Karpas-422 (cell line): Measurements from ENCODE around the gene SAFB2. TPM values are rescaled to one million over a fixed set of nuclear protein-coding genes. Genes with fewer than 3 reads are reported as not detected.

ENCODE experiments used
- DNase-seq: peaks from one replicate; pipeline ENCODE4 v3.0.0-alpha.2; 2015
- H2AFZ ChIP-seq: fragments of 200-600 bp; sonication (generic); 2 replicates; pipeline ENCODE4 v1.6.1; 2014; ENCODE audit warnings: antibody characterized with exemption, low read length, mixed read lengths
- H3K27ac ChIP-seq: fragments of 200-600 bp; sonication (generic); 2 replicates; pipeline ENCODE4 v1.5.1; 2014; ENCODE audit warnings: mild to moderate bottlenecking, low read length, moderate library complexity
- H3K27me3 ChIP-seq: fragments of 200-600 bp; sonication (generic); 2 replicates; pipeline ENCODE4 v1.6.1; 2014; ENCODE audit warnings: low read length, mixed read lengths
- H3K36me3 ChIP-seq: fragments of 200-600 bp; sonication (generic); 2 replicates; pipeline ENCODE4 v1.6.1; 2014; ENCODE audit warnings: low read length, mixed read lengths; ENCODE audit not compliant: insufficient read depth
- H3K4me1 ChIP-seq: fragments of 200-600 bp; sonication (generic); 2 replicates; pipeline ENCODE4 v1.6.1; 2014; ENCODE audit warnings: mild to moderate bottlenecking, low read length, mixed read lengths
- H3K4me2 ChIP-seq: fragments of 200-600 bp; sonication (generic); 2 replicates; pipeline ENCODE4 v1.6.1; 2014; ENCODE audit warnings: low read length, low read depth, mild to moderate bottlenecking; ENCODE audit not compliant: poor library complexity, severe bottlenecking
- H3K4me3 ChIP-seq: fragments of 200-600 bp; sonication (generic); 2 replicates; pipeline ENCODE4 v1.5.1; 2014; ENCODE audit warnings: mild to moderate bottlenecking, antibody characterized with exemption, low read length, mixed read lengths
- H3K79me2 ChIP-seq: fragments of 200-600 bp; sonication (generic); 2 replicates; pipeline ENCODE4 v1.6.1; 2014; ENCODE audit warnings: mild to moderate bottlenecking, low read length, mixed read lengths
- H3K9ac ChIP-seq: fragments of 200-600 bp; sonication (generic); 2 replicates; pipeline ENCODE4 v1.6.0; 2014; ENCODE audit warnings: low read length
- H3K9me2 ChIP-seq: fragments of 200-600 bp; sonication (generic), shearing (Covaris generic); replicated peaks from 2 replicates; pipeline ENCODE4 v1.6.0; 2014; ENCODE audit warnings: mild to moderate bottlenecking, low read length, moderate library complexity; ENCODE audit not compliant: insufficient read depth
- H3K9me3 ChIP-seq: fragments of 300-700, 200-600 bp; sonication (generic); 2 replicates; pipeline ENCODE4 v1.6.1; 2014; ENCODE audit warnings: low read length, mixed read lengths
- H4K20me1 ChIP-seq: fragments of 200-600 bp; sonication (generic); 2 replicates; pipeline ENCODE4 v1.6.1; 2014; ENCODE audit warnings: mild to moderate bottlenecking, antibody characterized with exemption, low read length, low read depth; ENCODE audit not compliant: insufficient read depth
- total RNA-seq: library from RNA; depleted of rRNA; stranded (reverse); fragments of >200 nt; shearing (Covaris generic); gene quantifications from 2 replicates; pipeline ENCODE4 v1.2.3, GENCODE V29; 2014; ENCODE audit warnings: low replicate concordance

Gene SAFB2
- total RNA-seq, 1 experiment from 2014 or later = 40.3 TPM

DNA sequence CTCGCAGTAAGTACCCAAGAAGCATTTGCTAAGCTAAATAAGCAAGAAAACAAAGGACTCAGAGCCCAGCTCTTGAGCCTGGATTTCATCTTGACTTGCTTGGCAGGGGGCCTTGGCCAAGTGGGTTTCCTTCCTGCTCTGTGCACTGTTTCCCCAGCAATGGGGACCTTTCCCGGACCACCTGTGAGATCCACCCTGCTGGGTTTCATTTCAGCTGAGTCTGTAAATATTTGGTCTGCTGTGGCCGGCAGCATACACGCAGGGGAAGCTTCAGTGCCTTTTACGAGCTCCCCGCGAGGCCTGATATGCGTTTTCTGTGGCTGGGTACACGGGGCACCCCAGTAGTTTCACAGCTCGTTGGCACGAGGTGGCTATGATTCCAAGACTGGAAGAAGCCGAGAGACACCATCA, 42.4 kb downstream of the SAFB2 start:
- Histone ChIP-seq H3K36me3 (no peaks in the 10 kb centered on the region), H3K27me3 (no peaks in the 10 kb centered on the region), H4K20me1 (no peaks in the 10 kb centered on the region), H3K9me3 (no peaks in the 10 kb centered on the region), H3K4me1 (peaks cover 4% of the 10 kb centered on the region), H3K27ac (no peak overlapping the region), H3K9ac (no peak overlapping the region), H2AFZ (no peak overlapping the region), H3K4me3 (no peak overlapping the region), H3K4me2 (no peak overlapping the region), H3K9me2 (no peaks in the 10 kb centered on the region), H3K79me2 (no peaks in the 10 kb centered on the region)
- no peak for DNase-seq

DNA sequence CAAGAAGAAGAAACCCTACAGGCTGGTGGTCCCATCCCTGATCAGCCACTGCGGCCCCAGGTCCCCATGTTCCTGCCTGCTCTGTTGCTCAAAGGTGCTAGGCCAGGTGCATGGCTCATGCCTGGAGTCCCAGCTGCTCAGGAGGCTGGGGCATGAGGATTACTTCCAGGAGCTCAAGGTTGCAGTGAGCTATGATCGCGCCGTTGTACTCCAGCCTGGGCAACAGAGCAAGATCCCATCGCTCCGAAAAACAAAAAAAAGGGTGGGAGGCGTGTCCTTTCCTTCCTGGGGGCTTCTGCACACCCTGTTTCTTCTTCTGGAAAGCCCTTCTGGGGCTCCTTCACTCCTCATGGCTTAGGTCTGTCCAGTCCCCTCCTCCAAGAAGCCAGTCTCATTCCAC, 42.9 kb downstream of the SAFB2 start:
- Histone ChIP-seq H3K27ac (no peak overlapping the region), H4K20me1 (no peaks in the 10 kb centered on the region), H3K27me3 (no peaks in the 10 kb centered on the region), H3K4me1 (peaks cover 4% of the 10 kb centered on the region), H3K9me2 (no peaks in the 10 kb centered on the region), H3K4me3 (no peak overlapping the region), H3K9ac (no peak overlapping the region), H3K9me3 (no peaks in the 10 kb centered on the region), H3K4me2 (no peak overlapping the region), H3K79me2 (no peaks in the 10 kb centered on the region), H3K36me3 (no peaks in the 10 kb centered on the region), H2AFZ (no peak overlapping the region)
- no peak for DNase-seq

DNA sequence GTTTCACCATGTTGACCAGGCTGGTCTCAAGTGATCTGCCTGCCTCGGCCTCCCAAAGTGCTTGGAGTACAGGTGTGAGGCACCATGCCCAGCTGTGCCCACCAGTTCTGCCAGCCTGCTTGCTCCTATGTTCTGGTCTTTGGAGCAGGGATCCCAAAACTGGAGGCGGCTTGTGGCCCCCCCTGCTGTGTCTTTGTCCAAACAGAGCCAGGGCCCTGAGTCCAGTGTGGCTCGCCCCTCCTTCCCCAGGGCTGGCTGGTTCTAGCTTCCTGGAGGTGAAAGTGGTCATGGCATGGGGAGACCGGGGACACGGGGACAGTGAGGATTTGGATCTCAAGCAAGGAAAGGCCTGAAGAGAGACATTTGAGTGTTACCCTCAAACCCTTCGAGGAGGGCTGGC, 43.3 kb downstream of the SAFB2 start:
- no peak overlapping the region for H3K27ac ChIP-seq
- H3K4me2 ChIP-seq = no peak overlapping the region
- H3K9me2 ChIP-seq = no peaks in the 10 kb centered on the region
- no peaks in the 10 kb centered on the region for H3K27me3 ChIP-seq
- peaks cover 4% of the 10 kb centered on the region for H3K4me1 ChIP-seq
- no peak overlapping the region for H2AFZ ChIP-seq
- no peaks in the 10 kb centered on the region for H3K79me2 ChIP-seq
- H3K9ac ChIP-seq = no peak overlapping the region
- no peaks in the 10 kb centered on the region for H4K20me1 ChIP-seq
- DNase-seq = no peak
- no peak overlapping the region for H3K4me3 ChIP-seq
- no peaks in the 10 kb centered on the region for H3K9me3 ChIP-seq
- H3K36me3 ChIP-seq = no peaks in the 10 kb centered on the region

DNA sequence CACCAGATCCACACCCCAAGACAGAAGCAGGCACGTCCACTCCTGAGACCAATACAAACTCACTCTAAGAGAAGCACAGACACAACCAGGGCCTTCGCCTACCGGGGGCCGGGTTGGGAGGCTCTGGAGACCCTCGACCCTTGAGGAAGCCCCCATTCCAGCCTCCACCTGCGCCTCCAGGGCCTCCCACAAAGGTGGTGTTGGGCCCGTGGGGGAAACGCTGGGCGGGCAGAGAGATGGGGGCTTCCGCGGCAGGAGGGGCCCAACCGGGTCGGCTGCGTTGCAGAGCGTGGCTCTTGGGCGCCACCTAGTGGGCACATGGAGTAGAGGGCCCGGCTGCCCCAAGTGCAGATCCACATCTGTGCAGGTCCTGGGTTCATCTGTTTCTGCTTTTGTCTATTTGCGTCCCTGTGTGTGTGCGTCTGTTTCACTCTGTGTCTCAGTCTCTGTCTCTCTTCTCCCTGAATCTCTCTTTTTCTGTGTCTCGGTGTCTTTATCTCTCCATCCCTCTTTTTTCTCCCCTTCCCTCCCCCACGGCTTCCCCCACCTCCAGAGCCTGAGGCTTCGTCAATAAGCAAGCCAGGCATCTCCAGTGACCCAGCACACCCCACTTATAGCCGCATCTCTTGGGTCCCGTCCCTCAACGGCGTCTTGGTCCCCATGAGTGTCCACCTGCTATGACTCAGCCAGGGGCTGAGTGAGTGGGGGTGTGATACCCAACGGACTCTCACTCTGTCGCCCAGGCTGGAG, 44.3 kb downstream of the SAFB2 start:
- no peak overlapping the region for H3K9ac ChIP-seq
- no peak overlapping the region for H3K4me2 ChIP-seq
- H3K27ac ChIP-seq = no peak overlapping the region

DNA sequence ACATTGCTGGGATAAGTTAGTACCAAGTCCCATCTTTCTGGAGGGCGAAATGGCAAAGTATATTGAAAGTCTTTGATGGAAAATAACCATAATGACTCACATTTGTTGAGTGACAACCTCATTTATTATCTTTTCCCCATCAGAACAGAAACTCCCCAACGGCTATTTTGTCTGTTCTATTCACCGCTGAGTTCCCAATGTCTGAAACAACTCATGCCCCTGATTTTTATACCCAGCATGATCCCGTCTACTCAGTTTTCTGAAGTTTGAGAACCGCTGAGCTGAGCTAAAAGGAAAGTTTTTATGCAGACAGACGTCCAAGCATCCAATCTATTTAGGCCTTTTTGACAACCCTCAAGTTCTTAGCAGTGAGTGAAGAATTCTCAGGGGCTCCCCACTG, 47.0 kb downstream of the SAFB2 start:
- H3K4me2 ChIP-seq = no peak overlapping the region
- H3K9me3 ChIP-seq = no peaks in the 10 kb centered on the region; the same call in 1 of the 2 replicates
- H3K79me2 ChIP-seq = no peaks in the 10 kb centered on the region
- no peak overlapping the region for H3K4me3 ChIP-seq
- H3K36me3 ChIP-seq = no peaks in the 10 kb centered on the region
- no peak overlapping the region for H3K9ac ChIP-seq
- no peak for DNase-seq
- H4K20me1 ChIP-seq = no peaks in the 10 kb centered on the region
- H3K4me1 ChIP-seq = peaks cover 4% of the 10 kb centered on the region
- H3K27me3 ChIP-seq = no peaks in the 10 kb centered on the region
- no peak overlapping the region for H2AFZ ChIP-seq
- no peaks in the 10 kb centered on the region for H3K9me2 ChIP-seq
- no peak overlapping the region for H3K27ac ChIP-seq

More for the DNA sequence above, 44.3 kb downstream of the SAFB2 start:
- no peak overlapping the region for H2AFZ ChIP-seq
- H3K27me3 ChIP-seq = no peaks in the 10 kb centered on the region
- H3K9me2 ChIP-seq = no peaks in the 10 kb centered on the region
- H3K36me3 ChIP-seq = no peaks in the 10 kb centered on the region
- DNase-seq = peak; percentile 91
- no peaks in the 10 kb centered on the region for H4K20me1 ChIP-seq
- H3K79me2 ChIP-seq = no peaks in the 10 kb centered on the region
- H3K4me3 ChIP-seq = no peak overlapping the region
- peaks cover 4% of the 10 kb centered on the region for H3K4me1 ChIP-seq
- no peaks in the 10 kb centered on the region for H3K9me3 ChIP-seq

DNA sequence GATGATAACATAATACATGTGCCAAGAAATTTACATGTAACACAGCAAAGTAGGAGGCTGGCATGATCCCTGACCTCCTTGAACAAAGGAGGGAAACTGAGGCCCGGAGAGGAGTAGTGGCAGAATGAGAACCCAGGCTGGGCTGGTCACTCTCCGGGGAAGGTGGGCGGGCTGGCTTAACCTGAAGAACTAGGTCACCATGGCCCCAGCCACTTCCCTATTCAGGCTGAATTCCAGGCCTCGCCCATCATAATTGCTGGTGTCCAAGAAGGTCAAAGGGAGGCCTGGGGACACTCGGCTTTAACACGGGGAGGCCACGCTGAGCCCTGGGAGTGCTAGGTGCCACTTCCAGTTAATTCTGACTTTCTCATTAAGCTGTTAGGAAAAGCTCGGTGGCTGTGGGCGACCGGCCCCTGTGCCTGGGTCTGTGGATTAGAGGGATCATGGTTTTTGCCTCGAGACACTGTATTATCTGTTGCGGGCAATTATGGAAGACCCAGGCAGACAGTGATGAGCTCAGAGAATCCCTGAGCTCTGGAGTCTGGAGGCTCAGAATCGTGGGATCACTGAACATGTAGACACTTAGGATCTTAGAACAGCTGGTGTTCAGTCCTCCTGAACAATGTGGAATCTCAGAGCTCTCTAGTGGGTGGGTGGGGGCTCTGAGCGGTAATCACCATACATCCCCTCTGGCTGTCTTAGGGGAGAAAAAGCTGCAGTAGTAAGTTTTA, 49.9 kb downstream of the SAFB2 start:
- Histone ChIP-seq H3K27ac (no peak overlapping the region), H3K9me2 (no peaks in the 10 kb centered on the region), H3K79me2 (no peaks in the 10 kb centered on the region), H4K20me1 (no peaks in the 10 kb centered on the region), H3K4me3 (no peak overlapping the region), H3K4me1 (no peaks in the 10 kb centered on the region), H3K36me3 (no peaks in the 10 kb centered on the region), H3K27me3 (no peaks in the 10 kb centered on the region), H3K4me2 (no peak overlapping the region), H3K9me3 (no peaks in the 10 kb centered on the region; the same call in 1 of the 2 replicates), H2AFZ (no peak overlapping the region), H3K9ac (no peak overlapping the region)
- no peak for DNase-seq

DNA sequence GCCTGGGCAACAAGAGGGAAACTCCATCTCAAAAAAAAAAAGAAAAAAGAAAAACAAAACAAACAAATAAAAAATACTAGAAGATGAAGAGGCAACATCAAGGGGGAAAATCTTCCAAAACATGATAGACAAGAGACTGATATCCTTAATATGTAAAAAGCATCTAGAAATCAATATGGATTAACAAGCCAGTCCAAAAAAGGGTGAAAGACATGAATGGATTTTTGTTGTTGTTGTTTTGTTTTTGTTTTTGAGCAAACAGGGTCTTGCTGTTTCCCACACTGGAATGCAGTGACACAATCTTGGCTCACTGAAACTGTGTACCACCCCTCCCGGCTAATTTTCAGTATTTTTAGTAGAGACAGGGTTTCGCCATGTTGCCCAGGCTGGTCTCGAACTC, 50.8 kb downstream of the SAFB2 start:
- Histone ChIP-seq H4K20me1 (no peaks in the 10 kb centered on the region), H3K79me2 (no peaks in the 10 kb centered on the region), H3K9me2 (no peaks in the 10 kb centered on the region), H3K9ac (no peak overlapping the region), H2AFZ (no peak overlapping the region), H3K36me3 (no peaks in the 10 kb centered on the region), H3K4me2 (no peak overlapping the region), H3K27me3 (no peaks in the 10 kb centered on the region), H3K4me3 (no peak overlapping the region), H3K4me1 (no peaks in the 10 kb centered on the region), H3K9me3 (no peaks in the 10 kb centered on the region; the same call in 1 of the 2 replicates), H3K27ac (no peak overlapping the region)
- DNase-seq = no peak

DNA sequence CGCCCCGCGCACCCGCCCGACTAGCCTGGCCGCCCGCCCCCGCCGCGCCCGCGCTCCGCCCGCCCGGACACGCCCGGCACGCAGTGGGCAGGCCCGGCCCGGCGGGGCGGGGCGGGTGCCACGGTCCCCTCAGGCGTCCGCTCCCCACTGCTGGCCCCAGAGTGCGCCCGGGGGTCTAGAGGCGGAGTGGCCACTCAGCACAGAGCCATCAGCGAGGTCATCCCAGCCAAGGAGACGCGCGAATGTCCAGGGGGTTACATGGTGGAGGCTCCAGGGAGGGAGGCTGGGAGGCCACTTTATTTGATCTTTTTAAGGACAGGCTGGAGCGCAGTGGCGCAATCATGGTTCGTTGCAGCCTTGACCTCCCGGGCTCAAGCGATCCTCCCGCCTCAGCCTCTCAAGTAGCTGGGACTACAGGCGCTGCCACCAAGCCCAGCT, 54.6 kb downstream of the SAFB2 start:
- H3K36me3 ChIP-seq = no peaks in the 10 kb centered on the region
- H3K79me2 ChIP-seq = no peaks in the 10 kb centered on the region
- no peaks in the 10 kb centered on the region for H4K20me1 ChIP-seq
- H3K27ac ChIP-seq = no peak overlapping the region
- H3K4me3 ChIP-seq = no peak overlapping the region
- no peaks in the 10 kb centered on the region for H3K4me1 ChIP-seq
- H3K4me2 ChIP-seq = no peak overlapping the region
- DNase-seq = peak; percentile 26
- H3K9ac ChIP-seq = no peak overlapping the region
- no peaks in the 10 kb centered on the region for H3K9me2 ChIP-seq
- no peaks in the 10 kb centered on the region; the same call in 1 of the 2 replicates for H3K9me3 ChIP-seq
- H2AFZ ChIP-seq = no peak overlapping the region
- no peaks in the 10 kb centered on the region for H3K27me3 ChIP-seq
